IMR-90 (cell line): ENCODE measurements around the gene AUTS2. TPM values are rescaled to one million over a fixed set of nuclear protein-coding genes. Genes with fewer than 3 reads are reported as not detected.

Experiments
- ATAC-seq: fragments of 200-7000 bp; cut with Tn5 transposase; 2 replicates; pipeline ENCODE4 v1.9.1; 2020; ENCODE audit warnings: low read depth, mild to moderate bottlenecking, moderate library complexity
- BruUV-seq: library from RNA; stranded (reverse); fragments of 400-500 nt; replicated peaks from 2 replicates; lab custom pipeline; 2021; lab: Mats Ljungman, UMichigan
- CTCF ChIA-PET: fragments of 300-600 bp; formaldehyde crosslinking; extraction: SDS; loops from one replicate; lab custom pipeline; 2021; ENCODE audit warnings: antibody characterized with exemption; lab: Yijun Ruan, JAX
- POLR2A ChIA-PET: fragments of 300-600 bp; sonication (Branson Sonifier 250); formaldehyde crosslinking; loops from one replicate; lab custom pipeline; 2022; ENCODE audit warnings: antibody characterized with exemption; ENCODE audit not compliant: unreplicated experiment; lab: Charles Lee
- DNase-seq: peaks from one replicate; pipeline ENCODE4 v3.0.0; 2013
- H2AFZ ChIP-seq: replicated peaks from 2 replicates; pipeline ENCODE3; 2013; ENCODE audit warnings: low read length, mild to moderate bottlenecking; ENCODE audit not compliant: poor library complexity
- H2AK5ac ChIP-seq: 2 replicates; pipeline ENCODE4 v1.6.1; 2013; ENCODE audit warnings: low read depth, low read length, inconsistent platforms
- H2AK9ac ChIP-seq: replicated peaks from 2 replicates; pipeline ENCODE3; 2013; ENCODE audit warnings: mild to moderate bottlenecking, low read depth, low read length, moderate library complexity; ENCODE audit not compliant: poor library complexity
- H2BK120ac ChIP-seq: 2 replicates; pipeline ENCODE4 v1.6.1; 2013; ENCODE audit warnings: low read depth, low read length, inconsistent platforms
- H2BK15ac ChIP-seq: 3 replicates; pipeline ENCODE4 v1.6.1; 2013; ENCODE audit warnings: low read depth, low read length, inconsistent platforms
- H2BK20ac ChIP-seq: 2 replicates; pipeline ENCODE4 v1.6.1; 2013; ENCODE audit warnings: low read depth, mild to moderate bottlenecking, inconsistent platforms, low read length, moderate library complexity
- H2BK5ac ChIP-seq: 2 replicates; pipeline ENCODE4 v1.6.1; 2013; ENCODE audit warnings: mild to moderate bottlenecking, low read depth, low read length, inconsistent platforms; ENCODE audit not compliant: poor library complexity, severe bottlenecking
- H3K14ac ChIP-seq: replicated peaks from 2 replicates; pipeline ENCODE4 v1.6.1; 2013; ENCODE audit warnings: low read depth, low read length, inconsistent platforms
- H3K18ac ChIP-seq: 2 replicates; pipeline ENCODE4 v1.6.1; 2013; ENCODE audit warnings: low read depth, low read length, control low read depth
- H3K23ac ChIP-seq: 2 replicates; pipeline ENCODE4 v1.6.1; 2013; ENCODE audit warnings: low read depth, low read length, inconsistent platforms
- H3K27ac ChIP-seq: 2 replicates; pipeline ENCODE4 v1.5.1; 2013; ENCODE audit warnings: mild to moderate bottlenecking, control low read depth, low read length; ENCODE audit not compliant: insufficient read depth
- H3K27me3 ChIP-seq: 2 replicates; pipeline ENCODE4 v1.6.1; 2013; ENCODE audit warnings: low read length; ENCODE audit not compliant: control insufficient read depth, insufficient read depth
- H3K36me3 ChIP-seq: 2 replicates; pipeline ENCODE4 v1.6.1; 2013; ENCODE audit warnings: low read length, mixed read lengths; ENCODE audit not compliant: control insufficient read depth, insufficient read depth
- H3K4ac ChIP-seq: 2 replicates; pipeline ENCODE4 v1.6.1; 2013; ENCODE audit warnings: low read depth, low read length, inconsistent platforms
- H3K4me1 ChIP-seq: 2 replicates; pipeline ENCODE4 v1.6.1; 2013; ENCODE audit warnings: low read length, mixed read lengths; ENCODE audit not compliant: control insufficient read depth, insufficient read depth
- H3K4me2 ChIP-seq: 2 replicates; pipeline ENCODE4 v1.6.1; 2013; ENCODE audit warnings: low read depth, mild to moderate bottlenecking, control low read depth, low read length, moderate library complexity
- H3K4me3 ChIP-seq: 2 replicates; pipeline ENCODE4 v1.5.1; 2013; ENCODE audit warnings: low read depth, mild to moderate bottlenecking, control low read depth, low read length, moderate library complexity; ENCODE audit not compliant: insufficient read depth
- H3K56ac ChIP-seq: 2 replicates; pipeline ENCODE4 v1.6.1; 2013; ENCODE audit warnings: low read length, inconsistent platforms; ENCODE audit not compliant: insufficient read depth; ENCODE audit errors: extremely low read depth
- H3K79me1 ChIP-seq, 2 experiments: 2 replicates each; pipeline ENCODE4 v1.6.1; 2013; ENCODE audit warnings: low read length in 2 of 2, inconsistent platforms in 1 of 2, low read depth in 1 of 2
- H3K9ac ChIP-seq: 2 replicates; pipeline ENCODE4 v1.6.1; 2013; ENCODE audit warnings: low read depth, low read length, control low read depth
- H3K9me1 ChIP-seq: 2 replicates; pipeline ENCODE4 v1.6.1; 2013; ENCODE audit warnings: low read length, inconsistent platforms; ENCODE audit not compliant: insufficient read depth
- H3K9me3 ChIP-seq: 2 replicates; pipeline ENCODE4 v1.6.1; 2013; ENCODE audit warnings: low read length; ENCODE audit not compliant: control insufficient read depth, insufficient read depth
- H4K20me1 ChIP-seq: 2 replicates; pipeline ENCODE4 v1.6.1; 2013; ENCODE audit warnings: low read length, inconsistent platforms; ENCODE audit not compliant: insufficient read depth
- H4K5ac ChIP-seq: 2 replicates; pipeline ENCODE4 v1.6.1; 2013; ENCODE audit warnings: mild to moderate bottlenecking, low read depth, low read length, control low read depth
- H4K8ac ChIP-seq, 2 experiments: 2 replicates each; pipeline ENCODE4 v1.6.1; 2013; ENCODE audit warnings: low read depth in 2 of 2, low read length in 2 of 2, control low read depth in 1 of 2, inconsistent platforms in 1 of 2
- H4K91ac ChIP-seq: 2 replicates; pipeline ENCODE4 v1.6.1; 2013; ENCODE audit warnings: low read depth, low read length, inconsistent platforms; ENCODE audit not compliant: insufficient read depth
- ELK1 ChIP-seq: fragments of 150-350 bp; IDR thresholded peaks from 2 replicates; pipeline ENCODE4 v1.6.1; 2016; ENCODE audit warnings: low read depth, mild to moderate bottlenecking, low read length, moderate library complexity, borderline replicate concordance
- RCOR1 ChIP-seq: IDR thresholded peaks from 2 replicates; pipeline ENCODE4 v1.6.1; 2012; ENCODE audit warnings: mild to moderate bottlenecking, low read length, improper control_type of control experiment; ENCODE audit not compliant: insufficient replicate concordance
- RFX5 ChIP-seq: IDR thresholded peaks from 2 replicates; pipeline ENCODE4 v1.8.0; 2012; ENCODE audit warnings: low read depth, mild to moderate bottlenecking, low read length, moderate library complexity
- WGBS, 2 experiments: methylation state at CpG; one replicate each; pipeline versions ENCODE4 v1.1.5 to v1.1.7; 2013; ENCODE audit warnings: missing lambda C conversion rate in 2 of 2; ENCODE audit not compliant: insufficient read length in 1 of 2; ENCODE audit errors: extremely low coverage in 2 of 2; 5-methylcytosine and 5-hydroxymethylcytosine counted together
- dilution Hi-C: fragments of 300-500 bp; cut with HindIII; formaldehyde crosslinking; loops from one replicate; pipeline ENCODE4 v1.14.3; 2018; ENCODE audit warnings: low sequenced_read_pairs; ENCODE audit not compliant: unreplicated experiment
- in situ Hi-C: fragments of 300-500 bp; cut with MboI; formaldehyde crosslinking; loops from 3 replicates; pipeline ENCODE4 v1.14.3; 2019; ENCODE audit warnings: low sequenced_read_pairs, inconsistent platforms, mixed read lengths
- intact Hi-C: fragments of 100-400 bp; cut with micrococcal nuclease; formaldehyde crosslinking; loops from 2 replicates; pipeline ENCODE4 v1.10.0; 2022
- polyA plus RNA-seq, 3 experiments: library from polyadenylated mRNA; depleted of rRNA; stranded (reverse); fragments of >200 nt; gene quantifications; 2 replicates each; pipeline ENCODE4 v1.2.3, GENCODE V29; 2012; ENCODE audit warnings: low replicate concordance in 1 of 3
- total RNA-seq: library from RNA; depleted of rRNA; stranded (reverse); fragments of >200 nt; gene quantifications from 2 replicates; pipeline ENCODE4 v1.2.3, GENCODE V29; 2012

AUTS2 gene
- total and polyA plus RNA-seq, 2 of the 4 experiments (the other 2 are of a cell fraction): 0.90 to 3.0 TPM

GRCh38 chr7:70035955-70036354 is 437.7 kb downstream of the AUTS2 start:
- WGBS, 2 experiments: no CpG with 5 or more reads among the region's 6 CpGs
- Histone ChIP-seq H4K5ac (no peak overlapping the region), H3K18ac (no peak overlapping the region), H3K14ac (no peak overlapping the region), H3K4ac (no peak overlapping the region), H3K56ac (no peak overlapping the region), H4K8ac (no peak overlapping the region), H3K9ac (no peak overlapping the region), H2BK20ac (no peak overlapping the region), H3K4me3 (no peak overlapping the region), H2AK5ac (no peak overlapping the region), H3K4me2 (no peak overlapping the region), H2BK5ac (no peak overlapping the region), H2AFZ (no peak overlapping the region), H3K79me1 (no peaks in the 10 kb centered on the region), H3K23ac (no peak overlapping the region), H3K27ac (no peak overlapping the region), H3K9me1 (no peaks in the 10 kb centered on the region), H2BK15ac (no peak overlapping the region), H2AK9ac (no peak overlapping the region), H3K4me1 (no peaks in the 10 kb centered on the region), H4K20me1 (no peaks in the 10 kb centered on the region), H2BK120ac (no peak overlapping the region), H4K91ac (no peak overlapping the region), H3K9me3 (peaks cover 2% of the 10 kb centered on the region; the same call in 1 of the 2 replicates), H3K27me3 (no peaks in the 10 kb centered on the region), H3K36me3 (no peaks in the 10 kb centered on the region)
- dilution Hi-C loops: no loop called here
- POLR2A ChIA-PET: no interaction called here
- no peak for ATAC-seq
- in situ Hi-C loops: no loop called here
- no TSS peak for BruUV-seq
- CTCF ChIA-PET: no interaction called here
- DNase-seq: no peak
- intact Hi-C loops: no loop called here
- no peak for TF ChIP-seq RCOR1
- TF ChIP-seq RFX5: no peak
- TF ChIP-seq ELK1: no peak
